Mucosa of descending colon (tissue), 3 donors: Measurements from ENCODE around the gene MAP3K2. TPM values are rescaled to one million over a fixed set of nuclear protein-coding genes. Genes with fewer than 3 reads are reported as not detected.

Experiments
- ATAC-seq: fragments of 200-7000 bp; cut with Tn5 transposase; one replicate; pipeline ENCODE4 v1.9.1; 2020; ENCODE audit warnings: mild to moderate bottlenecking, moderate library complexity
- DNase-seq, 3 donors: peaks; one replicate each; pipeline ENCODE4 v3.0.0-alpha.2; 2020
- H3K36me3 ChIP-seq: fragments of 200-600 bp; one replicate; pipeline ENCODE4 v1.8.0; 2021; ENCODE audit warnings: low read depth, mild to moderate bottlenecking
- H3K4me1 ChIP-seq: fragments of 200-600 bp; one replicate; pipeline ENCODE4 v1.8.0; 2021; ENCODE audit warnings: low read depth, mild to moderate bottlenecking
- H3K4me3 ChIP-seq: fragments of 200-600 bp; one replicate; pipeline ENCODE4 v1.8.0; 2021; ENCODE audit warnings: mild to moderate bottlenecking
- H3K9me3 ChIP-seq: fragments of 200-600 bp; one replicate; pipeline ENCODE4 v1.8.0; 2021; ENCODE audit warnings: mild to moderate bottlenecking
- intact Hi-C, 2 donors: fragments of 100-400 bp; cut with DNase I in 1 of 2; cut with micrococcal nuclease in 1 of 2; formaldehyde crosslinking; loops; one replicate each; pipeline versions ENCODE4 v1.11.0 to v1.11.1; 2022; cut with DNase I, micrococcal nuclease
- total RNA-seq, 3 donors: library from RNA; stranded (reverse); fragmentation: NEBNext Ultra II Directional in 2 of 3; extraction: Animal tissue kit (Norgen Biotek cat#: 25700) in 2 of 3; gene quantifications; one replicate each; pipeline versions ENCODE4 v1.2.1 to v1.2.4, GENCODE V29; 2021 to 2023
- TF ChIP-seq, protein P1 (sequence below): fragments of 200-600 bp; IDR thresholded peaks from one replicate; pipeline ENCODE4 v1.8.0; 2022; ENCODE audit warnings: antibody characterized with exemption, mild to moderate bottlenecking
- donor health status: DM: no; HTN: no; CAD: no; lungs with moderate emphysema.
- donor health status: DM: no; HTN: no; CAD: no.
- donor health status: DM: no; HTN: yes; CAD: no.

The MAP3K2 gene
- total RNA-seq, 3 donors from 2014 or later: 71.8 to 80.6 (median 77.1) TPM

- TF ChIP-seq, protein P1, sequence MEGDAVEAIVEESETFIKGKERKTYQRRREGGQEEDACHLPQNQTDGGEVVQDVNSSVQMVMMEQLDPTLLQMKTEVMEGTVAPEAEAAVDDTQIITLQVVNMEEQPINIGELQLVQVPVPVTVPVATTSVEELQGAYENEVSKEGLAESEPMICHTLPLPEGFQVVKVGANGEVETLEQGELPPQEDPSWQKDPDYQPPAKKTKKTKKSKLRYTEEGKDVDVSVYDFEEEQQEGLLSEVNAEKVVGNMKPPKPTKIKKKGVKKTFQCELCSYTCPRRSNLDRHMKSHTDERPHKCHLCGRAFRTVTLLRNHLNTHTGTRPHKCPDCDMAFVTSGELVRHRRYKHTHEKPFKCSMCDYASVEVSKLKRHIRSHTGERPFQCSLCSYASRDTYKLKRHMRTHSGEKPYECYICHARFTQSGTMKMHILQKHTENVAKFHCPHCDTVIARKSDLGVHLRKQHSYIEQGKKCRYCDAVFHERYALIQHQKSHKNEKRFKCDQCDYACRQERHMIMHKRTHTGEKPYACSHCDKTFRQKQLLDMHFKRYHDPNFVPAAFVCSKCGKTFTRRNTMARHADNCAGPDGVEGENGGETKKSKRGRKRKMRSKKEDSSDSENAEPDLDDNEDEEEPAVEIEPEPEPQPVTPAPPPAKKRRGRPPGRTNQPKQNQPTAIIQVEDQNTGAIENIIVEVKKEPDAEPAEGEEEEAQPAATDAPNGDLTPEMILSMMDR: no peak
- intact Hi-C loops: loop anchor here in 1 of 2 donors (10.0 kb wide), 1 partner anchor 142 kb away; no protein-coding TSS in a partner anchor
- no peaks in the 10 kb centered on the region for H3K9me3 ChIP-seq
- H3K4me3 ChIP-seq: no peak overlapping the region
- DNase-seq (no peak), ATAC-seq (no peak)
- no peaks in the 10 kb centered on the region for H3K4me1 ChIP-seq
- H3K36me3 ChIP-seq: no peaks in the 10 kb centered on the region
Measured at GRCh38 chr2:127332335-127332734, 55.4 kb downstream of the MAP3K2 start.

DNA sequence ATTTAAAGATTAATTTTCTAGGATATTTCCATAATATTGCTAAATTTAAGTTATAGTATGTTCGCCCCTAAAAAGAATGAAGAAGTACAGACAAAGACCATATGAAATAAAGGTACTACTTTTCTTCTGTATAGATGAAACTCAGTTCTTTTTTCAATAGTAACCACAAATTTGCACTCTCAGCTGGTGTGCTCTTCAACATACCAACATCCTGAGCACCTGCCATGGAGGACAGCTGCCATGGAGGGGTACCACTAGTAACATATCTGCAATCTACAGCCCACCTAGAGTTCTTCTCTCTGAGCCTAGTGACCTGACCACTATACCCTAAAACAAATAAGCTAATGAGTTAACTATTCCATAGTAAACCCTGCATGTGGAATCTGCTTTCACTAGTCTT lies 57.0 kb downstream of the MAP3K2 start:
- H3K4me3 ChIP-seq: no peak overlapping the region
- H3K9me3 ChIP-seq: no peaks in the 10 kb centered on the region
- DNase-seq (no peak), ATAC-seq (no peak)
- intact Hi-C loops: loop anchor here in 1 of 2 donors (10.0 kb wide), 1 partner anchor 144 kb away; no protein-coding TSS in a partner anchor
- TF ChIP-seq, protein P1: no peak
- H3K36me3 ChIP-seq: no peaks in the 10 kb centered on the region
- H3K4me1 ChIP-seq: no peaks in the 10 kb centered on the region

DNA sequence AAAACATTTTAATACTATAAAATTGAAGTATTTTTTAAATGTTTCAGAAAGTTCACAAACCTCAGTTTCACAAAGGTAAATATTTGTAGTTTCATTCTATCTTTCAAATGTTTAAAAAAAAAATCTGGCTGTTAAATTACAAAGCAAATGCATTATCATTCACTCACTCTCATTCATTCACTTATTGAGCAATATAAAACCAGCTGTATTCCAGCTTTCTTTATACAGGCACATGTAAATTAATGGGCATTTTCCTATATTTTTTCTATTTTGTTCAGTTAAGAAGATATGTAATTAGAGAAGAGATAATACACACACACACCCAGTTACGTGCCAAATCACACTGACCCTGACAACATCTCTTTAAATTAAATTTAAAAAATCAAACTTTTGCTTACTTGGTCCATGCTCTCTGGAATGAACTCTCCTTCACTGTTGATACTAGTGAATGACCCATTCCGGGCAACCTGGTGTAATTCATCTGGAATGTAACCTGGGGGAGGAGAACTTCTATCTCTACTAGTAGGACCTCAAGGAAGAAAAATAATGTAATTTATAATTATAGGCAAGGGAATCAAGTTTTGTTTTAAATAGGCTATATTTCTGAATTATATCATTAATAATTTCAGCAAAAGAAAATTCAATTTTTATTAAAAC lies 61.4 kb downstream of the MAP3K2 start:
- Histone ChIP-seq H3K4me1 (no peaks in the 10 kb centered on the region), H3K9me3 (no peaks in the 10 kb centered on the region), H3K36me3 (no peaks in the 10 kb centered on the region), H3K4me3 (no peak overlapping the region)
- TF ChIP-seq, protein P1: no peak
- ATAC-seq (no peak), DNase-seq (no peak)
- intact Hi-C loops: loop anchor here in 1 of 2 donors (10.0 kb wide), 1 partner anchor 148 kb away; no protein-coding TSS in a partner anchor

- intact Hi-C loops: loop anchor here in 1 of 2 donors (10.0 kb wide), 1 partner anchor 150 kb away; no protein-coding TSS in a partner anchor
- Histone ChIP-seq H3K4me3 (no peak overlapping the region), H3K36me3 (no peaks in the 10 kb centered on the region), H3K4me1 (no peaks in the 10 kb centered on the region), H3K9me3 (no peaks in the 10 kb centered on the region)
- peak in 1 of 3 donors; percentile 49 for DNase-seq
- TF ChIP-seq, protein P1: no peak
- ATAC-seq: no peak
Measured at GRCh38 chr2:127324635-127325034, 63.1 kb downstream of the MAP3K2 start.

DNA sequence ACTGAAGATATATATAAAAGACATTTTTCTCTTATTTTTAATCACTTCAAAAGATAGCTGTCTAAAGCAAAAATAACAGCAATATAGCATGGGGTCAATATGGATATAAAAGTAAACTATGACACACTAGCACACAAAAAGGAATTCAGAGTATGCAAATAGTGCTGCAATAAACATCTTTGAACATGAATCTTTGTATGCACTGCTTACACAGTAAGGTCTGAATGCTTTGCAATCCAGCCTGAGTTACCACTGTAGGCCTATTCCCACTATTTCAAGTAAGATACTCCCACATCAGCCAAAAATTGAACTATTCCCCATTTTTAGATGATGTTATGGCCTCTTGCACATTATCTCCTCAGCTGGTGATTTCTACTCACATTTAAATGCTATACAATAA lies 66.5 kb downstream of the MAP3K2 start:
- Histone ChIP-seq H3K4me3 (no peak overlapping the region), H3K4me1 (no peaks in the 10 kb centered on the region), H3K9me3 (no peaks in the 10 kb centered on the region), H3K36me3 (no peaks in the 10 kb centered on the region)
- TF ChIP-seq, protein P1: no peak
- DNase-seq (no peak), ATAC-seq (no peak)
- intact Hi-C loops: loop anchor here in 1 of 2 donors (10.0 kb wide), 1 partner anchor 153 kb away; no protein-coding TSS in a partner anchor
